ENCODE results near the gene CALN1. TPM values are rescaled to one million over a fixed set of nuclear protein-coding genes. Genes with fewer than 3 reads are reported as not detected.

The CALN1 gene
- polyA plus RNA-seq, 1 experiment: not detected

DNA sequence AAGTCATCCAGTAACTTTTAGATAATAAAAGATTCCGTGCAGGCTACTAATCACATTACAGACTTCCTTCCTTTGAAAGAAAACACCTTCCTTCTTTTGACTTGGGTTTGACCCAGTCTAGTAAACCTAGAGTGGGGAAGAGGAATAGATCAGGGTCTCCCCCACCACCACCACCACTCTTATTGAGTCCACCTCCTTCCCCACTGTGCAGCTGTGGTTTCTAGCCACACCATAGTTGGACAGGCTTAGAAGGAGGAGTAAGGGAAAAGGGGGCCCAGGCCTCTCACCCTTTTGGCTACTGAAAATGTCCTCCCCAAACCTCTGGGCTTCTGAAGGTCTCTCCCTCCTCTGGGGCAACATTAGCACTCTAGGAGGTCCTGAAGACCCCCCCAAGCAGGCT is 372.7 kb downstream of the CALN1 start:
- Histone ChIP-seq H3K36me3 (ENCODE audit: control insufficient read depth, insufficient read depth, low read length) (no peaks in the 10 kb centered on the region), H3K27me3 (ENCODE audit: control insufficient read depth, insufficient read depth, low read length) (no peaks in the 10 kb centered on the region), H3K4me3 (ENCODE audit: low read depth, low read length) (no peak overlapping the region)
- POLR2A ChIA-PET: no interaction called here
- CTCF ChIA-PET: interaction anchor here (0.8 kb wide), 1 partner anchor 259 kb away, joined by 3 read pairs; no protein-coding TSS in a partner anchor
- TF ChIP-seq, protein P1, sequence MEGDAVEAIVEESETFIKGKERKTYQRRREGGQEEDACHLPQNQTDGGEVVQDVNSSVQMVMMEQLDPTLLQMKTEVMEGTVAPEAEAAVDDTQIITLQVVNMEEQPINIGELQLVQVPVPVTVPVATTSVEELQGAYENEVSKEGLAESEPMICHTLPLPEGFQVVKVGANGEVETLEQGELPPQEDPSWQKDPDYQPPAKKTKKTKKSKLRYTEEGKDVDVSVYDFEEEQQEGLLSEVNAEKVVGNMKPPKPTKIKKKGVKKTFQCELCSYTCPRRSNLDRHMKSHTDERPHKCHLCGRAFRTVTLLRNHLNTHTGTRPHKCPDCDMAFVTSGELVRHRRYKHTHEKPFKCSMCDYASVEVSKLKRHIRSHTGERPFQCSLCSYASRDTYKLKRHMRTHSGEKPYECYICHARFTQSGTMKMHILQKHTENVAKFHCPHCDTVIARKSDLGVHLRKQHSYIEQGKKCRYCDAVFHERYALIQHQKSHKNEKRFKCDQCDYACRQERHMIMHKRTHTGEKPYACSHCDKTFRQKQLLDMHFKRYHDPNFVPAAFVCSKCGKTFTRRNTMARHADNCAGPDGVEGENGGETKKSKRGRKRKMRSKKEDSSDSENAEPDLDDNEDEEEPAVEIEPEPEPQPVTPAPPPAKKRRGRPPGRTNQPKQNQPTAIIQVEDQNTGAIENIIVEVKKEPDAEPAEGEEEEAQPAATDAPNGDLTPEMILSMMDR (IDR thresholded peaks at IDR 0.05; ENCODE audit: insufficient read depth, low read depth, low read length): no peak
- DNase-seq (ENCODE audit: low read depth): no peak

DNA sequence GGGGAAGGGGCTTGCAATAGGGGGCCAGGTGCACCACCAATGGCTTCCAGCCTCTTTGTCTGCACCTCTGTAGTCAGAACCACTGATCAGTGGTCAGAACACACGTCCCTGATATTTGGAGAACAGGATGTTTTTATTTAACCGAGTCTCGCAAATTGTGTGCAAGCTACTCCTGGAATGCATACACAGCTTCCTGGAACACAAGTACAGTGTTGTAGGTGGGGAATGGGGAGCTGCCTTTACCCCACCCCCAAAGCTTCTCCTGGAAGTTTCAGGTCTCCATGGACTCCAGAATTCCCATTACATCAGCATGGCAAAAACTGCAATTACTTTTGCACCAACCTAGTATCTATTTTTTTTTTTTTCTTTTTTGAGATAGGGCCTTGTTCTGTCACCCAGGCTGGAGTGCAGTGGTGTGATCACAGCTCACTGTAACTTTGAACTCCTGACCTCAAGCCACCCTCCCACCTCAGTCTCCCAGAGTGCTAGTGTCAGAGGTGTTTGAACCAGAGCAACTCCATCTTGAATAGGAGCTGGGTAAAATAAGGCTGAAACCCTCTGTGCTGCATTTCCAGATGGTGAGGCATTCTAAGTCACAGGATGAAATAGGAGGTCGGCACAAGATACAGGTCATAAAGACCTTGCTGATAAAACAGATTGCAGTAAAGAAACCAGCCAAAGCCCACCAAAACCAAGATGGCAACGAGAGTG is 374.0 kb downstream of the CALN1 start:
- no peaks in the 10 kb centered on the region for H3K36me3 ChIP-seq (ENCODE audit: control insufficient read depth, insufficient read depth, low read length)
- ChIA-PET POLR2A (no interaction called here), CTCF (interaction anchor here (0.6 kb wide), 2 partner anchors 549 to 970 kb away, joined by 3 read pairs; no protein-coding TSS in a partner anchor)
- H3K4me3 ChIP-seq (ENCODE audit: low read depth, low read length): no peak overlapping the region
- TF ChIP-seq, protein P1 (IDR thresholded peaks at IDR 0.05; ENCODE audit: insufficient read depth, low read depth, low read length): no peak
- no peak for DNase-seq (ENCODE audit: low read depth)
- no peaks in the 10 kb centered on the region for H3K27me3 ChIP-seq (ENCODE audit: control insufficient read depth, insufficient read depth, low read length)

DNA sequence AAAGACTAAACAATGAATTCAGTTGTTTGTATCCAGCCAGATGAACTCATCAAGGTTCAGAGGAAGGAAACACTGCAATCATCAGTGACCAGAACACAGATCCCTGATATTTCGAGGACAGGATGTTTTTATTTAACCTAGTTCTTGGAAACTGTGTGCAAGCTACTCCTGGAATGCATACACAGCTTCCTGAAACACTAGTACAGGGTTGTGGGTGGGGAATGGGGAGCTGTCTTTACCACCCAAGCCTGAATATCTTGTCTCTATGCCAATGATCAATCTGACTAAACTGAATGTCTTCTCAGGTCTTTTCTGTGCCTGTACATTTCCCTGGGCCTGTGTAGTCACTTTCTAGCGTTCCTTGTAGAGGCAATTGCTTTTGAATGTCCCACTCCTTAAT is 374.6 kb downstream of the CALN1 start:
- no peak overlapping the region for H3K4me3 ChIP-seq (ENCODE audit: low read depth, low read length)
- DNase-seq (ENCODE audit: low read depth): no peak
- no peaks in the 10 kb centered on the region for H3K27me3 ChIP-seq (ENCODE audit: control insufficient read depth, insufficient read depth, low read length)
- no peaks in the 10 kb centered on the region for H3K36me3 ChIP-seq (ENCODE audit: control insufficient read depth, insufficient read depth, low read length)
- ChIA-PET POLR2A (no interaction called here), CTCF (interaction anchor here (0.6 kb wide), 2 partner anchors 549 to 969 kb away, joined by 3 read pairs; no protein-coding TSS in a partner anchor)
- TF ChIP-seq, protein P1 (IDR thresholded peaks at IDR 0.05; ENCODE audit: insufficient read depth, low read depth, low read length): no peak

DNA sequence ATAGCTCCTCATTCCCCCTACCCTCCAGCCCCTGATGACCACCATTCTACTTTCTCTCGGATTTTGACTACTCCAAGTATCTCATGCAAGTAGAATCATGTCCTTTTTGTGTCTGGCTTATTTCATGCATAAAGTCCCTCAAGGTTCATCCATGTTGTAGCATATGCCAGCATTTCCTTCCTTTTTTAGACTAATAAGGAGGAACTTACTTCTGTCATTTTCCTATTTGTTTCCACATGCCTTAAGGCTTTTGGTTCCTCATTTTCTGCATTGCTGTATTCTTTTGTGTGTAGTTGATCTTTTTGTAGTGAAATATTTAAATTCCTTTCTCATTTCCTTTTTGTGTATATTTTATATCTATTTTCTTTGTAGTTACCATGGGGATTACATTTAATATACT is 376.9 kb downstream of the CALN1 start:
- TF ChIP-seq, protein P1 (IDR thresholded peaks at IDR 0.05; ENCODE audit: insufficient read depth, low read depth, low read length): no peak
- DNase-seq (ENCODE audit: low read depth): no peak
- Histone ChIP-seq H3K27me3 (ENCODE audit: control insufficient read depth, insufficient read depth, low read length) (no peaks in the 10 kb centered on the region), H3K36me3 (ENCODE audit: control insufficient read depth, insufficient read depth, low read length) (no peaks in the 10 kb centered on the region), H3K4me3 (ENCODE audit: low read depth, low read length) (no peak overlapping the region)
- ChIA-PET CTCF (no interaction called here), POLR2A (no interaction called here)

DNA sequence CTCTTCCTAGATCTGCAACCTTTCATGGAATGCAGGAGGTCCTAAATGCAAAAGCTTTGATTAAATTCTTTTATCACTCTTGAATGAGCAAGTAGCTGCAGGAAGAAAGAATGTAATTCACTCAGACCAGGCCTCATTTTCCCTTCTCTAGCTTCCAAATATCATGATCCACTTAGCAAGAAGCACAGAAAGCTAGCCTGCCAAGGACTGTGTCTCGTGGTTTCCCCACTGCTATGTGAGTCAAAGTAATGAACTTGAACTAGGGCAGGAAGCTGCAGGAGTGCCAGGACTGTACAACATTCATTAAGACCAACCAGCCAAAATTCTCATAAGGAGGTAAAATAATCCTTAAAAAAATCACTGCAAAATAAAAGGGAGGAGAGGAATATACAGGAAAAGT is 379.2 kb downstream of the CALN1 start:
- no peak overlapping the region for H3K4me3 ChIP-seq (ENCODE audit: low read depth, low read length)
- CTCF ChIA-PET: no interaction called here
- DNase-seq (ENCODE audit: low read depth): no peak
- POLR2A ChIA-PET: no interaction called here
- H3K36me3 ChIP-seq (ENCODE audit: control insufficient read depth, insufficient read depth, low read length): no peaks in the 10 kb centered on the region
- H3K27me3 ChIP-seq (ENCODE audit: control insufficient read depth, insufficient read depth, low read length): no peaks in the 10 kb centered on the region
- TF ChIP-seq, protein P1 (IDR thresholded peaks at IDR 0.05; ENCODE audit: insufficient read depth, low read depth, low read length): no peak
